Suprapubic skin (tissue), 4 donors: ENCODE measurements around the gene PPM1N.

Experiments used
- EP300 ChIP-seq: sonication (generic); formaldehyde crosslinking; IDR thresholded peaks from one replicate; pipeline ENCODE4 v1.6.1; 2017; ENCODE audit warnings: antibody characterized with exemption
- POLR2AphosphoS5 ChIP-seq, 3 donors: sonication (generic); formaldehyde crosslinking; IDR thresholded peaks; one replicate each; pipeline ENCODE4 v1.6.1; 2017; ENCODE audit warnings: antibody characterized with exemption in 3 of 3
- TF ChIP-seq, protein P1 (sequence below), 2 donors: fragments of 200-600 bp in 1 of 2; fragments of 450-650 bp in 1 of 2; sonication (generic) in 1 of 2; IDR thresholded peaks; one replicate each; pipeline ENCODE4 v1.5.1; 2016 to 2019; ENCODE audit warnings: antibody characterized with exemption in 2 of 2, mild to moderate bottlenecking in 1 of 2, moderate library complexity in 1 of 2

DNA sequence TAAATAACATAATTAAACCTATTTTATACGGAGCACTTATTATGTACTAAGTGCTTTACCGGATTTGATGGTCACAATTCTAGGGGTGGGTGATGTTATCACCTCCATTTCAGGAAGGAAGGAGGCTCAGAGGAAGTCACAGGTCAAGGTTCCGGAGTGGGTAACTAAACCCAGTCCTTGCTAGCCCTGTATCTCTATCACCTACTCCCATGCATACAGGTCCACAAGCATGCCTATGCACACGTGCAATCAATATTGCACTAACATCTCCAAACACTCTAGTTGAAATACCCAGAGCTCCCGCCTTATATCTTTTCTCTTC, 48.3 kb upstream of the PPM1N start:
- TF ChIP-seq, protein P1, sequence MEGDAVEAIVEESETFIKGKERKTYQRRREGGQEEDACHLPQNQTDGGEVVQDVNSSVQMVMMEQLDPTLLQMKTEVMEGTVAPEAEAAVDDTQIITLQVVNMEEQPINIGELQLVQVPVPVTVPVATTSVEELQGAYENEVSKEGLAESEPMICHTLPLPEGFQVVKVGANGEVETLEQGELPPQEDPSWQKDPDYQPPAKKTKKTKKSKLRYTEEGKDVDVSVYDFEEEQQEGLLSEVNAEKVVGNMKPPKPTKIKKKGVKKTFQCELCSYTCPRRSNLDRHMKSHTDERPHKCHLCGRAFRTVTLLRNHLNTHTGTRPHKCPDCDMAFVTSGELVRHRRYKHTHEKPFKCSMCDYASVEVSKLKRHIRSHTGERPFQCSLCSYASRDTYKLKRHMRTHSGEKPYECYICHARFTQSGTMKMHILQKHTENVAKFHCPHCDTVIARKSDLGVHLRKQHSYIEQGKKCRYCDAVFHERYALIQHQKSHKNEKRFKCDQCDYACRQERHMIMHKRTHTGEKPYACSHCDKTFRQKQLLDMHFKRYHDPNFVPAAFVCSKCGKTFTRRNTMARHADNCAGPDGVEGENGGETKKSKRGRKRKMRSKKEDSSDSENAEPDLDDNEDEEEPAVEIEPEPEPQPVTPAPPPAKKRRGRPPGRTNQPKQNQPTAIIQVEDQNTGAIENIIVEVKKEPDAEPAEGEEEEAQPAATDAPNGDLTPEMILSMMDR (IDR thresholded peaks at IDR 0.05): no peak
- TF ChIP-seq POLR2AphosphoS5 (IDR thresholded peaks at IDR 0.05) (no peak), EP300 (no peak)
